IPS-NIHi7 (cell line): Measurements from ENCODE around the gene C2orf72.
"Not testable (repeated sequence)": the region's sequence is repeated elsewhere in the genome, so short reads cannot be mapped to it uniquely, and the experiment has no call there.

Experiments
- DNase-seq: peaks from one replicate; pipeline ENCODE4 v3.0.0; 2012; ENCODE audit warnings: mixed read lengths; ENCODE audit errors: extremely low spot score

C2orf72 gene

GRCh38 chr2:231043796-231044195, 6.5 kb downstream of the C2orf72 start:
- DNase-seq, result no peak

- no peak for DNase-seq
Observed at GRCh38 chr2:231046916-231047273, 9.6 kb downstream of the C2orf72 start.

GRCh38 chr2:231047274-231047922, 10.1 kb downstream of the C2orf72 start:
- no peak for DNase-seq

- no peak for DNase-seq
Observed at GRCh38 chr2:231047923-231048915, 10.9 kb downstream of the C2orf72 start.

GRCh38 chr2:231049286-231050017, 12.1 kb downstream of the C2orf72 start:
- no peak for DNase-seq

- DNase-seq, result no peak
Observed at GRCh38 chr2:231050018-231050901, 12.9 kb downstream of the C2orf72 start.

GRCh38 chr2:231051116-231051515, 13.8 kb downstream of the C2orf72 start:
- DNase-seq, result no peak

- peak; percentile 88 for DNase-seq
Observed at GRCh38 chr2:231052494-231053451, 15.4 kb downstream of the C2orf72 start.

- DNase-seq, result no peak
Observed at GRCh38 chr2:231053846-231054245, 16.5 kb downstream of the C2orf72 start.

GRCh38 chr2:231056453-231057416, 19.4 kb downstream of the C2orf72 start, which contains the start of gene PSMD1:
PSMD1 (plus strand) TSS chr2:231056867; CDS start chr2:231057026, 159 bp downstream.
- DNase-seq, result peak; percentile 94

- no peak for DNase-seq
Observed at GRCh38 chr2:231057590-231057989, 20.3 kb downstream of the C2orf72 start.

GRCh38 chr2:231058761-231059550, 21.6 kb downstream of the C2orf72 start:
- no peak for DNase-seq

- DNase-seq, result no peak
Observed at GRCh38 chr2:231059756-231060155, 22.4 kb downstream of the C2orf72 start.

GRCh38 chr2:231062776-231063175, 25.5 kb downstream of the C2orf72 start:
- DNase-seq, result no peak

GRCh38 chr2:231063347-231063746, 26.0 kb downstream of the C2orf72 start:
- no peak for DNase-seq

- DNase-seq, result no peak
Observed at GRCh38 chr2:231065966-231066365, 28.6 kb downstream of the C2orf72 start.

- DNase-seq, result not testable (repeated sequence)
Observed at GRCh38 chr2:231067531-231067930, 30.2 kb downstream of the C2orf72 start.
